PC-3 (cell line): ENCODE results near the gene KIF5A. TPM values are rescaled to one million over a fixed set of nuclear protein-coding genes. Genes with fewer than 3 reads are reported as not detected.

Experiments used
- ATAC-seq: fragments of 200-7000 bp; cut with Tn5 transposase; 2 replicates; pipeline ENCODE4 v1.9.1; 2020; ENCODE audit warnings: mild to moderate bottlenecking, moderate library complexity
- BruUV-seq: library from RNA; stranded (reverse); fragments of 400-500 nt; replicated peaks from 2 replicates; lab custom pipeline; 2021; lab: Mats Ljungman, UMichigan
- CTCF ChIA-PET: fragments of 300-600 bp; sonication (Branson Sonifier 250); formaldehyde crosslinking; loops from one replicate; lab custom pipeline; 2022; ENCODE audit warnings: antibody characterized with exemption; lab: Charles Lee
- POLR2A ChIA-PET: fragments of 300-600 bp; sonication (Branson Sonifier 250); formaldehyde crosslinking; loops from one replicate; lab custom pipeline; 2022; ENCODE audit warnings: antibody characterized with exemption; ENCODE audit not compliant: unreplicated experiment; lab: Charles Lee
- DNase-seq: peaks from one replicate; pipeline ENCODE4 v3.0.0-alpha.2; 2015
- H2AFZ ChIP-seq: fragments of 300-600 bp; sonication (generic); 2 replicates; pipeline ENCODE4 v1.6.0; 2016; ENCODE audit warnings: antibody characterized with exemption, low read length
- H3F3A ChIP-seq: fragments of 300-600 bp; sonication (generic); one replicate; pipeline ENCODE4 v1.6.0; 2017; ENCODE audit warnings: antibody characterized with exemption, low read length, control low read depth, mild to moderate bottlenecking; ENCODE audit not compliant: unreplicated experiment
- H3K27ac ChIP-seq: fragments of 300-600 bp; sonication (generic); 2 replicates; pipeline ENCODE4 v1.5.1; 2016; ENCODE audit warnings: mild to moderate bottlenecking, low read length
- H3K27me3 ChIP-seq: fragments of 300-600 bp; sonication (generic); 2 replicates; pipeline ENCODE4 v1.6.1; 2016; ENCODE audit warnings: low read length, mixed read lengths
- H3K36me3 ChIP-seq: fragments of 300-600 bp; sonication (generic); 2 replicates; pipeline ENCODE4 v1.6.1; 2016; ENCODE audit warnings: low read depth, mixed run types, low read length, mixed read lengths
- H3K4me1 ChIP-seq: fragments of 300-600 bp; sonication (generic); 2 replicates; pipeline ENCODE4 v1.5.1; 2016; ENCODE audit warnings: low read length; ENCODE audit not compliant: insufficient read depth
- H3K4me2 ChIP-seq: fragments of 300-600 bp; sonication (generic); 2 replicates; pipeline ENCODE4 v1.6.0; 2016; ENCODE audit warnings: low read length
- H3K4me3 ChIP-seq: fragments of 300-600 bp; sonication (generic); 2 replicates; pipeline ENCODE4 v1.5.1; 2016; ENCODE audit warnings: mild to moderate bottlenecking, low read length, mixed read lengths
- H3K79me2 ChIP-seq: fragments of 300-600 bp; sonication (generic); 2 replicates; pipeline ENCODE4 v1.6.1; 2017; ENCODE audit warnings: low read length, mixed read lengths
- H3K9ac ChIP-seq: fragments of 300-600 bp; sonication (generic); 2 replicates; pipeline ENCODE4 v1.6.0; 2016; ENCODE audit warnings: mild to moderate bottlenecking, low read length
- H3K9me2 ChIP-seq: fragments of 300-600 bp; sonication (generic); replicated peaks from 2 replicates; pipeline ENCODE4 v1.6.1; 2016; ENCODE audit warnings: mixed run types, low read length, mixed read lengths
- H3K9me3 ChIP-seq: fragments of 300-600 bp; sonication (generic); 2 replicates; pipeline ENCODE4 v1.6.1; 2016; ENCODE audit warnings: low read length, mixed read lengths
- H4K20me1 ChIP-seq: fragments of 300-600 bp; sonication (generic); 2 replicates; pipeline ENCODE4 v1.6.1; 2016; ENCODE audit warnings: low read length, mixed read lengths
- EZH2 ChIP-seq: fragments of 300-600 bp; sonication (generic); IDR thresholded peaks from one replicate; pipeline ENCODE4 v1.6.1; 2017; ENCODE audit warnings: antibody characterized with exemption, mild to moderate bottlenecking, low read length; ENCODE audit not compliant: unreplicated experiment
- EZH2phosphoT487 ChIP-seq: fragments of 300-600 bp; sonication (generic); IDR thresholded peaks from 2 replicates; pipeline ENCODE4 v1.6.1; 2018; ENCODE audit warnings: mild to moderate bottlenecking, antibody characterized with exemption, low read length, borderline replicate concordance
- intact Hi-C: fragments of 100-400 bp; cut with micrococcal nuclease; formaldehyde crosslinking; loops from 2 replicates; pipeline ENCODE4 v1.9.0; 2023
- total RNA-seq: library from RNA; depleted of rRNA; stranded (reverse); fragments of >200 nt; gene quantifications from 2 replicates; pipeline ENCODE4 v1.2.3, GENCODE V29; 2014
- TF ChIP-seq, protein P1 (sequence below): fragments of 300-600 bp; sonication (generic); conservative IDR thresholded peaks from 2 replicates; pipeline ENCODE4 v1.5.1; 2017; ENCODE audit warnings: antibody characterized with exemption, low read depth, mild to moderate bottlenecking, low read length

Gene KIF5A
- total RNA-seq, 1 experiment from 2014 or later = not detected

DNA sequence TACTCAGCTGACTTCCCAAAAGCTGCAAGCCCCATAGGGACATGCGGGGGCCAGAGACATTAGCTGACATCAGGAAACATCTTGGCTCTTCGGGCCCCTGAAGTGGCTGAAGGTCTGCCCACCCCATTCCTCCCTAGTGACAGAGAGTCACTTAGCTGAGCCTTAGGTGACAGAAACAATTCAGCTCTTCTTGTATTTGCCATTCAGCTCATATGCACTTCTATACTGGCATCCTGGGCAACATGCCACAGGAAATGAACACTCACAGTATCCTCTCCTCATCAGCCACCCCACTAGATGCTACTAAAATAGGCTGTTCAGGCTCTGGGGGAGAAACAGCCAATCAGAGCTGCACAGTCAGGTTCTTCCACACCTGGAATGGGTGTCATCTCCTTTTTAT lies 6.3 kb upstream of the KIF5A start:
- ATAC-seq = no peak

DNA sequence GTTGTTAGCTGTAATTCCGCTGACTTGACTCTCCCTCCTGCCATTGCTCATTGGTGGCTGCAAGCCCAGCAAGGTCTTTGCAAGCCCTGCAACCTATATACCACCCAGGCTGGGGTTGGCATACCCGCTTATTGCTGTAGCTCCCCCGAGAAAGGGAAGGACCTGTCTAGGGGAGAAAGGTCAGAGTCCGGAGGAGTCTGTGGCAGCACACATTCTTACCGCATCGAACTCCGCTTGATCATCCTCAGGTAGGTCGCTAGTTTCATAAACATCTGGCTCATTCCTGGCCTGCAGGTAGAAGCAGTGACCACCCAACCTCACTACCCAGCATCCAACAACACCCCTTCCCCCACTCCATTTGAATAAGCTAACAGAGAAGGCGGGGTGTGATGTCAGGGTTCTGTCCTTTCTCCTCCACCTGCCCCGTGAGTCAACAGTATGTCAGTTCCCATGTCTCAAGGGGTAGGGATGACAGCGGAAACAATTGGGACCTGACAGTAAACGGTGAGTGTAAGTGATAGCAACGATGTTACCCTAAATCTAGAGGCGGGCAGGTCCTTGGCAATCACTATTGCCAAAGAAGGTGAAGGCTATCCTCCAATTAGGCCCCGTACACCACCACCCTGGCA lies 3.9 kb upstream of the KIF5A start:
- no peaks in the 10 kb centered on the region for H3K9me2 ChIP-seq
- ChIA-PET CTCF (no interaction called here), POLR2A (no interaction called here)
- TF ChIP-seq EZH2phosphoT487 = no peak
- TF ChIP-seq EZH2 = no peak
- TF ChIP-seq, protein P1, sequence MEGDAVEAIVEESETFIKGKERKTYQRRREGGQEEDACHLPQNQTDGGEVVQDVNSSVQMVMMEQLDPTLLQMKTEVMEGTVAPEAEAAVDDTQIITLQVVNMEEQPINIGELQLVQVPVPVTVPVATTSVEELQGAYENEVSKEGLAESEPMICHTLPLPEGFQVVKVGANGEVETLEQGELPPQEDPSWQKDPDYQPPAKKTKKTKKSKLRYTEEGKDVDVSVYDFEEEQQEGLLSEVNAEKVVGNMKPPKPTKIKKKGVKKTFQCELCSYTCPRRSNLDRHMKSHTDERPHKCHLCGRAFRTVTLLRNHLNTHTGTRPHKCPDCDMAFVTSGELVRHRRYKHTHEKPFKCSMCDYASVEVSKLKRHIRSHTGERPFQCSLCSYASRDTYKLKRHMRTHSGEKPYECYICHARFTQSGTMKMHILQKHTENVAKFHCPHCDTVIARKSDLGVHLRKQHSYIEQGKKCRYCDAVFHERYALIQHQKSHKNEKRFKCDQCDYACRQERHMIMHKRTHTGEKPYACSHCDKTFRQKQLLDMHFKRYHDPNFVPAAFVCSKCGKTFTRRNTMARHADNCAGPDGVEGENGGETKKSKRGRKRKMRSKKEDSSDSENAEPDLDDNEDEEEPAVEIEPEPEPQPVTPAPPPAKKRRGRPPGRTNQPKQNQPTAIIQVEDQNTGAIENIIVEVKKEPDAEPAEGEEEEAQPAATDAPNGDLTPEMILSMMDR = no peak
- H3K27me3 ChIP-seq = no peaks in the 10 kb centered on the region
- H3K36me3 ChIP-seq = peaks cover 8% of the 10 kb centered on the region; the same call in 1 of the 2 replicates
- peak overlapping the region; percentile 49 for H3K27ac ChIP-seq
- peak overlapping the region; percentile 90 for H3K4me2 ChIP-seq
- H3K9me3 ChIP-seq = no peaks in the 10 kb centered on the region
- no peaks in the 10 kb centered on the region for H4K20me1 ChIP-seq
- peak overlapping the region; percentile 89 for H3K4me3 ChIP-seq
- H3K79me2 ChIP-seq = peaks cover 26% of the 10 kb centered on the region
- no peaks in the 10 kb centered on the region for H3F3A ChIP-seq
- H2AFZ ChIP-seq = peak overlapping the region; percentile 86
- peak; percentile 23 for ATAC-seq
- TSS peak; percentile 33 for BruUV-seq
- H3K9ac ChIP-seq = peak overlapping the region; percentile 99
- H3K4me1 ChIP-seq = peaks cover 15% of the 10 kb centered on the region
- peak; percentile 69 for DNase-seq
- intact Hi-C loops = loop anchor here (2.0 kb wide), 1 partner anchor 37 kb away; no protein-coding TSS in a partner anchor

More for the DNA sequence above, 6.3 kb upstream of the KIF5A start:
- no peaks in the 10 kb centered on the region for H4K20me1 ChIP-seq
- H3K9me2 ChIP-seq = no peaks in the 10 kb centered on the region
- intact Hi-C loops = no loop called here
- H3K9me3 ChIP-seq = no peaks in the 10 kb centered on the region
- H3K4me1 ChIP-seq = peaks cover 15% of the 10 kb centered on the region
- H3K4me2 ChIP-seq = no peak overlapping the region
- peak; percentile 29 for DNase-seq
- H3K79me2 ChIP-seq = peaks cover 26% of the 10 kb centered on the region
- no peak overlapping the region for H3K27ac ChIP-seq
- no peak overlapping the region for H3K9ac ChIP-seq
- H3K4me3 ChIP-seq = no peak overlapping the region
- TF ChIP-seq EZH2phosphoT487 (no peak), EZH2 (no peak)
- TF ChIP-seq, protein P1 = no peak
- no peaks in the 10 kb centered on the region for H3K27me3 ChIP-seq
- ChIA-PET CTCF (no interaction called here), POLR2A (interaction anchor here (0.6 kb wide), 1 partner anchor 41 kb away, joined by 3 read pairs; no protein-coding TSS in a partner anchor)
- no peak overlapping the region for H2AFZ ChIP-seq
- peaks cover 19% of the 10 kb centered on the region; the same call in 1 of the 2 replicates for H3K36me3 ChIP-seq
- no peaks in the 10 kb centered on the region for H3F3A ChIP-seq
- BruUV-seq = no TSS peak
